Stimulated activated effector memory CD8-positive, alpha-beta T cell treated with anti-CD3 and anti-CD28 coated beads, Interleukin-12 subunit alpha, Interleukin-12 subunit beta, amount 100 ng/mL, for 72 hours (primary cell): ENCODE measurements around the gene MED12L.

Experiments
- ATAC-seq: fragments of 150-1000 bp; cut with Tn5 transposase; 2 replicates; pipeline ENCODE4 v1.10.0; 2021
- DNase-seq, 2 donors: peaks; one replicate each; pipeline ENCODE4 v3.0.0; 2021 to 2022; ENCODE audit warnings: low spot score in 2 of 2
- H3K27ac Mint-ChIP-seq: one replicate; pipeline ENCODE4 v1.8.0; 2022; ENCODE audit warnings: mild to moderate bottlenecking, mixed read lengths
- H3K36me3 Mint-ChIP-seq: one replicate; pipeline ENCODE4 v1.8.0; 2022; ENCODE audit warnings: mild to moderate bottlenecking, mixed read lengths
- H3K4me1 Mint-ChIP-seq: one replicate; pipeline ENCODE4 v1.8.0; 2022; ENCODE audit warnings: mixed read lengths
- H3K4me3 Mint-ChIP-seq: one replicate; pipeline ENCODE4 v1.8.0; 2022; ENCODE audit warnings: mild to moderate bottlenecking, mixed read lengths
- H3K9me3 Mint-ChIP-seq: one replicate; pipeline ENCODE4 v1.8.0; 2022; ENCODE audit warnings: mixed read lengths

Gene MED12L

DNA sequence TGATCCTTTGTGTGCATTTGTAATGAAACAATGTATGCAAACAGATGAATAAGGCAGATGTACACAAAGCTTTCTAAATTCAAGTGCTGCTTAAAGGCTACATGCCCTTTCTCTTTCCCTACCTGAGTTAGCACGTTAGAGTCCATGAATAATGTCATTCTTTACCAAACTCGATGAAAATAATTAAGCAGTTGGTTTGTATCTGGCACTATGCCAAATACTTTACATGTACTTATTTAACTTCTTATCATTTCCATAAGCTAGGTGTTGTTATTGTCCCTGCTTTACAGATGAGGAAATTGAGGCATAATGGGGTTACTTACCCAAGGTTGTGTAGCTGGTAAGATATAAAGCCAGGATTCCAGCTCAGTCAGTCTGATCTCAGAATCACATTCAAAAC is 115.1 kb downstream of the MED12L start:
- DNase-seq (no peak), ATAC-seq (no peak)
- Mint-ChIP-seq H3K4me3 (peak overlapping the region; percentile 76), H3K9me3 (no peaks in the 10 kb centered on the region), H3K4me1 (peaks cover 36% of the 10 kb centered on the region), H3K36me3 (peaks cover 96% of the 10 kb centered on the region), H3K27ac (peak overlapping the region; percentile 95)

DNA sequence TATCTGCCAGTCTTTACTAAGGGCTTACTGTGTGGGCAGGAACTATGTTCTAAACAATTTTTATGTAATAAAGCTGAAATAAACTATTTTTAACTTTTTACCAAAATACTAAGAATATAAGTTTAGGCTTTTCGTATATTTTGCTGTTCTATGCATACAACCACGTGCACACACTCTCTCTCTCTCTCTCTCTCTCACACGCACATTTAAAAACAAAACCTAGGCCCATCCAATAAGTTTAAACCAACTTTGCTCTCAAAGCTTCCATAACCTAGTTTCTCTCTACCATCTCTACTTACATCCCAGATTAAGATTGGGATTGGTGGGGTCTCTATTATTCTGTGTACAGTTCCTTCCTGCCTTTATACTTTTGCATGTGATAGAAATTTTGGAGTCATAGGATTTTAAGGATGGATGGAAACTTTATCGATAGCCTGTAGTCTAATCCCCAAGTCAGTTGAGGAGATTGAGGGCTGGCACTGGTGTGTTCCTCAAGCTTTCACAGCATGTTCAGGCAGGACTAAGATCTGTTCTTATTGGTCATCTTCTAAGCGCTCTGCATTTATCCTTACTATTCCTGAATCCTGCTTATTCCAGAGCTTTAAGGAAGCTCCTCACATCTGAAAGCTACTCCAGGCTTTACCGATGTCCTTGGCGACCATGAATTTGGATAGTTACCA is 115.7 kb downstream of the MED12L start:
- peaks cover 96% of the 10 kb centered on the region for H3K36me3 Mint-ChIP-seq
- H3K4me1 Mint-ChIP-seq: peaks cover 37% of the 10 kb centered on the region
- H3K27ac Mint-ChIP-seq: peak overlapping the region; percentile 95
- ATAC-seq (no peak), DNase-seq (no peak)
- no peaks in the 10 kb centered on the region for H3K9me3 Mint-ChIP-seq
- H3K4me3 Mint-ChIP-seq: peak overlapping the region; percentile 76

DNA sequence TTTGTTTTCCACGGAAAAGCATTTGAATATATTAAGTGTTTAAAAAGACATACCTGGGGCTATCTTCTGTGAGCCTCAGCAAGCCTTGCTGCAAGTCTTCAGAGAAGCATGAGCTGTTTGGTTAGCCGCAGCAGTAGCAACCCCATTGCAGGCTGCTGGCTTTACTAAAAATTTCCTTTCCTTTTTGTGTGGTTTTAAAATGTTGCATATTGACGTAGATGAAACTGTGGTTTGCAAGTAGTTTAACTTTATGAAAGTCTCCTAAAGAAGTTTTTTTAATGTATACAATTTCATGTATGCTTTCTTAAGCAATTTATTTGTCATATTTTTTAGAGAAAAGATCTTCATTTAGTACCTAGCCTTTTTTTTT is 117.6 kb downstream of the MED12L start, which contains the start of gene GPR171:
Gene GPR171, minus strand, starts transcription at position 166 of the 370 bp plus-strand sequence. CDS start 3,830 bp downstream, outside the sequence.
- peak; percentile 84 for ATAC-seq
- peaks cover 85% of the 10 kb centered on the region for H3K36me3 Mint-ChIP-seq
- peak within 1 kb of the TSS; percentile 76 for H3K4me3 Mint-ChIP-seq
- H3K27ac Mint-ChIP-seq: peak within 1 kb of the TSS; percentile 95
- peak in 1 of 2 donors; percentile 82 for DNase-seq
- H3K4me1 Mint-ChIP-seq: peaks cover 47% of the 10 kb centered on the region
- H3K9me3 Mint-ChIP-seq: no peaks in the 10 kb centered on the region

DNA sequence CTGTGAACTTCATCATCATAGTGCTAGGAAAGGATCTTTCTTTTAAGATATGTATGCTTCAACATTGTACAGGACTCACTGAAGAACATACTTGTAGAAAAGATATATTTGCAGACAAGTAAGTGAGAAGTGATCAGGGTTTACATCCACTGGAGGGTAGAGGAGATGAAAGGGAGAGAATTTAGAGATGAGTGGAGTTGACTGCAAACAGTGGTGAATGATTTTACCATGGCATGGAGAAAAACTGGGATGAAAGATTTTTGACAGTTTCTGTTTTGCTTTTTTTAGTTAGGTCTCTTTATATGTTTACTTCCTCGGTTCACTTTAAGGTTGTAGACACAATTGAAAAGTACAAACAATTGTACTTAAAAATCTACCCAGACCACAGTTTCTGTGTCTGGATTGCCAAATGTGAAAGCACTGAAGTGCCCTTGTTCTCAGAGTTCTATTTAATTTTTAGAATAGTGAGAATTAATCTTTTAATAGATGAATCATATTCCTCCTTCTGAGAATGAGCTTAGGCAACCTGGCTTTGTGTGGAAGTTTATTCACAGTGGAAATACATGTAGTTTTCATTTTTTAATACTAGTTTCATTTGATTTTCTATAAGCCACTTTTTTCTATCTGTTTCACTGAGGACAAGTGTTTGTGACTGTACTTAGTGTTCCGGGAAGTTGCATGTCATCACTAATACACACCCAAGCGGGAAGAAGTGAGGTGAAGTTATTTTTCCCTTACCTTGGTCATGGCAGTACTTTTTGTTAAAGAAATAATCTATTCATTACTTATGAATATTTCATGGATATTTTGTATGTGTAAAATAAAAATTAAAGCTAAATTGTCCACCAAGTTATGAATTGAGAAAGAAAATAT is 119.3 kb downstream of the MED12L start:
- H3K27ac Mint-ChIP-seq: peak overlapping the region; percentile 95
- DNase-seq (no peak), ATAC-seq (peak; percentile 35)
- H3K36me3 Mint-ChIP-seq: peaks cover 68% of the 10 kb centered on the region
- H3K4me3 Mint-ChIP-seq: peak overlapping the region; percentile 76
- peaks cover 48% of the 10 kb centered on the region for H3K4me1 Mint-ChIP-seq
- H3K9me3 Mint-ChIP-seq: no peaks in the 10 kb centered on the region

DNA sequence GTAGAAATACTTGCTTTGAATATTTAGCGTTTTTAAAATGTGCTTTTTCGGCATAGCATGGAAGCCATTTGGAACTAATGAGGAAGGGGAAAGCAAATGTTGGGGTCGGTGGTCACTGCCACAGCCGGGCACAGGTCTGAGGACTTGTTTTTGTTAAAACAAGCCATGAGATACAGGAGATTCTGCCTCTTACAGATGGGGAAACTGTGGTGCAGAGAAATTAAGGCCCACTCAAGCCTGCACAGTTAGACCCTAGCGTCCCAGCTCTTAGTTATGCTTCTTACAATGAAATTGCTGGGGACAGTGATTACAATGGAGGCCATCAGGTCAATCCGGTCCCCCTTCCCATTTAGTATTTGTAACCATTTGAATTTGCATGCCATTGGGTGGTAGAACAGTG is 120.0 kb downstream of the MED12L start:
- Mint-ChIP-seq H3K9me3 (no peaks in the 10 kb centered on the region), H3K27ac (peak overlapping the region; percentile 95), H3K4me1 (peaks cover 52% of the 10 kb centered on the region), H3K36me3 (peaks cover 61% of the 10 kb centered on the region), H3K4me3 (peak overlapping the region; percentile 76)
- DNase-seq (peak in 1 of 2 donors; percentile 72), ATAC-seq (no peak)

DNA sequence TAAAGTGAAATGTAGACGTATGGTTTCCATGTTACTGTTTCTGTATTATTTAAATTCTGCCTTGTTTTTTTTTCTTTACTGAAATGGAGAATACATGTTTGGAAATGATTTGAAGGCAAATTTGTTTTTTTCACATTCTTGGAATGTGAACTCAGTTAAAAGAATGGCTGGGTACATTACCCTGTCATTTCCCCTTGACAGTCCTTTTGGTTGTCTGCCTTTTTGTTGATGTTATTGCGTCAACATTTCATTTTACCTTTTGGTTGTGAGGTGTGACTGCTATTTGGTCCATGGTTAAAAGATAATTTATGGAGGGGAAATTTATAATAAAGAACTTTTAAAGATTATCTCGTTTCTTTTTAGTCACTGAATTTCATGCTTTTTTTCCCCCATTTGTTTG is 120.7 kb downstream of the MED12L start:
- peak; percentile 47 for ATAC-seq
- Mint-ChIP-seq H3K36me3 (peaks cover 60% of the 10 kb centered on the region), H3K4me1 (peaks cover 58% of the 10 kb centered on the region), H3K27ac (peak overlapping the region; percentile 95), H3K9me3 (no peaks in the 10 kb centered on the region), H3K4me3 (peak overlapping the region; percentile 76)
- DNase-seq: no peak

DNA sequence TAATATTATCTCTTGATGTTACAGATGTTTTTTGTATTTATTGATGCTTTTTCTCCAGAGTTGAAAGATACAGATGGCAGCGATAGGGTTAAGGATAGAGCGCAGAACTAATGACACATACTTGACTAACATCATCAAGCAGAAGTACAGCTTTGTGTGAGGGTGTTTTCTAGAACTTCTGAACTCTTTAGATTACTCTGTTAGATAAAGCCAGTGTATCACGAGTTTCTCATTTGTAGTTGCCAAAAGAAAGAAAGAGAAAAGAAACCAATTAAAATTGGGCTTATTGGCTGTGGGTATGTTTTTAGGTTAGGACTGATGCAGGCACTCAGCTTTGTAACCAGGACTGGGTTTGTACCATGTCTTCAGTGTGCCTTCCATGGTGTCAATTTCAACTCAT is 124.2 kb downstream of the MED12L start:
- Mint-ChIP-seq H3K36me3 (peaks cover 32% of the 10 kb centered on the region), H3K4me3 (peak overlapping the region; percentile 52), H3K9me3 (no peaks in the 10 kb centered on the region), H3K4me1 (peaks cover 67% of the 10 kb centered on the region), H3K27ac (peak overlapping the region; percentile 95)
- ATAC-seq (peak; percentile 89), DNase-seq (no peak)

DNA sequence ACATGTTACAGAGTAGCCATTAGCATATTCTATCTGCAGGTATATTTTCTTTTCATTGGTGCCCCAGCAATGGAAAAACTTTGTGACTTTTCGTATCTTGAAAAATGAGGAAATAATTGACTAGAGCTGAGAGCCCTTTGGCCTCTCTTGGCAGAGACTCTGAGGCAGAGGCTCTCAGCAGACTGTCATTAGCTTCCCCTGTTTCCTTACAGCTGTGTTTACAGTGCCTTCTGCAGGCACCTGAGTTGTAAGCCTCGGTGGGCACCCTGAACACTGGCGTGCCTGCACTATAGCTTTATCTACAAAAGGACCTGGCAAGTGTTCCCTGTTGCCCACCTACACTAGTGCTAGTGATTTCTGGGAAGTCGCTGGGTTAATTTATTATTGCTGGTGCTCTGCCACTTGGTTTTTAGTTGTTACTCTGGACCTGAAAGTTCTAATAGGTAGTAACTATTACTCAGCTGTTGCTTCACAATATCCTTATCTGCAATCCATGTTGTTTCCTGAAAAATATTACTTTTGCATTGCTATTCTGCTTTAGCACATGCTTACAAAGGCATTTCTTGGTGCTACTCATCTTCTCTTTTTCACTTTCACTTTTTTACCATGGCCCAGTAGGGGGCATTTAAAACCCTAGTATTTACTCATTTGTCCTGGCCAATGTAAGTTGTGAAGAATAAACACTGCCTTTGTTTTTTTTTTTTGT is 125.4 kb downstream of the MED12L start:
- H3K36me3 Mint-ChIP-seq: peaks cover 20% of the 10 kb centered on the region
- no peak for DNase-seq
- H3K27ac Mint-ChIP-seq: peak overlapping the region; percentile 95
- peak overlapping the region; percentile 52 for H3K4me3 Mint-ChIP-seq
- peaks cover 63% of the 10 kb centered on the region for H3K4me1 Mint-ChIP-seq
- ATAC-seq: no peak
- no peaks in the 10 kb centered on the region for H3K9me3 Mint-ChIP-seq

DNA sequence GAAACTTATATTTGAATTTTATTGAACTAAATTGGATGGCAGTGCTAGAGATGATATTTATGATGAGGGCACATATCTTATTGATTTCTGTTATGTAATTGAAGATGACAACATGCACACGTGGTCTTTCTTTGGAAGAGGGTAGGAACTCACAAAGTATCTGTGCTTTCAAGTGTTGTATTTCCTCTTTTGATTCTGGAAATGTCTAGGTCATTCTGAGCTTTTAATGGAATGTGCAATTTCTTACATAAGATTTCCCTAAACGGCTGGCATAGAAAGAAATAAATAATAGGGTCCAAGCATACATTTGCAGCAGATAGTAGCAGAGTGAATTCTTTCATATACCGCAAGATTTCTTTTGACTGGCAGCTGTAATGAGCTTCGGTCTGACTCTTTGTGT is 127.7 kb downstream of the MED12L start:
- H3K27ac Mint-ChIP-seq: no peak overlapping the region
- H3K9me3 Mint-ChIP-seq: no peaks in the 10 kb centered on the region
- ATAC-seq (no peak), DNase-seq (no peak)
- H3K36me3 Mint-ChIP-seq: peaks cover 8% of the 10 kb centered on the region
- H3K4me1 Mint-ChIP-seq: peaks cover 55% of the 10 kb centered on the region
- H3K4me3 Mint-ChIP-seq: no peak overlapping the region

DNA sequence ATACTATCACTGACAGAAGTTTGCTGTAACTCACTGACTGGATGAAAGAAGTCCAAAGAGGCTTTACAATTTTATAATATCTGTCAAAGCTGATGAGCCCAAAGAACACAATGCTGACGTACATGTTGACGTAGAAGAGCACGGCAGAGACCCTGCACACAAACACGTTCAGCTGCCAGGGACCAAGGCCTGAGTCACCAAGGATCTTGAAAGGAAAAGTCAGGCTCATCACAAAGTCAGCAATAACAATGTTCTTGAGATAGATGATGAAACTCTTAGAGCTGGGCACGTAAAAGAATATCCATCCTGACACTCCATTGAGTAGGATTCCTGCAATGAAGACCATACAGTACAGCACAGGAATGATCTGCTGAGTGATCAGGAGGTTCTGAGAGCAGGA is 128.4 kb downstream of the MED12L start:
- Mint-ChIP-seq H3K4me3 (no peak overlapping the region), H3K27ac (no peak overlapping the region), H3K36me3 (peaks cover 8% of the 10 kb centered on the region), H3K4me1 (peaks cover 49% of the 10 kb centered on the region), H3K9me3 (no peaks in the 10 kb centered on the region)
- no peak for DNase-seq
- no peak for ATAC-seq

DNA sequence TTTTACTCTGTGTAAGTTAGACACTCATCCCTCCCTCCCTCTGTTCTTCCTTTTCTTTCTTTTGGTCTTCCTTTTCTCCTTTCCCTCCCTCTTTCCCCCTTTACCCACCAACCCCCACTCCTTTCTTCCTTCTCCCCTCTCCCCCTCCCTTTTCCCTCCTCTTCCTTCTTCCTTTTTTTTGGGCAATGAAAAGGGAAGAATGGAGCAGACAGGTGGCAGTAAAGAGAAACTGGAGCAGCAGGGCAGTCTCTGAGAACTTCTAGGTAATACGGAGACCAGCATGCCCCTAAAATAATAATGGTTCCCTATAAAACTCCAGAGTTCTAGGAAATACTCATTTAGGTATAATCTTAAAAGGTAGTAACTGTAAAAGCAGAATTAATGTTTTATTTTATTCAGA is 129.0 kb downstream of the MED12L start:
- Mint-ChIP-seq H3K36me3 (peaks cover 8% of the 10 kb centered on the region), H3K27ac (no peak overlapping the region), H3K4me3 (no peak overlapping the region), H3K9me3 (no peaks in the 10 kb centered on the region), H3K4me1 (peaks cover 50% of the 10 kb centered on the region)
- DNase-seq (no peak), ATAC-seq (no peak)

DNA sequence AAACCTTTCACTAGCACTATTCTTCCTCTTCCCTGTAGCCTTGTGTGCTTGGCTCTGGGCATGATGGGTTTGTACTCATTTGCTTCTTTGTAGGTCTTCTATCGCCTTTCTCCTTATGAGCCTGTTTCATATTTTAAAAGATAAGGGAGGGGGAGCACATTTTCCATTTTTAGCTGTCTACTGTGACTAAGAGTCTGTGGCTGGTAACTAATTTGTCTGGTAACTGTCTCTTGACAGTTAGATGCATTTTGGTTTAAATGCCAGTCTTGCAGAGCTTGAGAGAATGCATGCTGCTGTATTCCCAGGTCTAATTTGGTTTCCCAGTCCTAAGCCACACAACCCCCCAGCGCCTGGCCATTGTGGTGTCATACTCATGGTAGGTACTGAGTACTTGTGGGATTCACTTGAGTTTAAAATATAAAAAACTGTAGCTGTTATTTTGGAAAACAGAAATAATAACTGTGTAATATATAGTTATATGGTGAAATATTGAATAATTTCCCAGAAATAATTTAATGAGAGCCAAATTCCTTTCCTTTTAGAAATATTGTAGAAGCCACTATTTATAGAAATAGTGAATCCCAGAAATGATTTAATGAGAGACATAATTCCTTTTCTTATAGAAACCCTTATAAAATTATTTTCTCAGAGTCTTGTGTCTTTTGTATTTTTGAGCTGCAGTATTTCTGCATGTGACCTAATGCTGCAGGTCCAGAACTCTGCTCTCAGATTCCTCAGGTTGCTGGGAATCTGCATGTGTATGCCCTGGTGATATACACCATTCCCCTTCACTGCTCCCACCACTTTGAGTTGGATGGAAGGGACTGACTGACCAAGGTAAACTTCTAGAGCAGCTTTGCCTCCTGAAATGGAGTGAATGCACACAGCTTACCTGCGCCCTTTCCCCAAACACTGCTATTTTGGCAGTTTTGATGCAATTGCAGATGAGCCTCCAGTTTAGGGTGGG is 131.5 kb downstream of the MED12L start:
- Mint-ChIP-seq H3K4me3 (no peak overlapping the region), H3K9me3 (peaks cover 6% of the 10 kb centered on the region), H3K27ac (no peak overlapping the region), H3K4me1 (peaks cover 32% of the 10 kb centered on the region), H3K36me3 (no peaks in the 10 kb centered on the region)
- ATAC-seq (peak; percentile 71), DNase-seq (no peak)

DNA sequence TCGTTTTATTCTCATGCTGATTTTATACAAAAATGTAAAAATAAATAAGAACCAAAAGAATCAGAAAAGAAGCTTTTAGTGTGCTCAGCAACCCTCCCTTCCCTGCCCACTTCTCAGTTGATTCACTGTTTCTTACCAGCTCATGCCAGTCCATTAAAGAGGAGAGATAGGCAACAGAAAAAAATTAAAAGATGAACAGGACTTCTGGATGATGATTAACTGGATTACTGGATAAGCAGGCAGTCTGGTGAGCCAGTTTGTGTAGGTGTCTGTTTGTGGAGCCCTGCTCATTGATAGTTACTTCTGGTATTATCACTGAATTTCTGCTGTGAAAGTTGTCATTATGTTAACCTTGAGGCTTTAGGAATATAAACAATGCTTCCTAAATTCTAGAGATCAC is 132.7 kb downstream of the MED12L start:
- DNase-seq: no peak
- no peak overlapping the region for H3K4me3 Mint-ChIP-seq
- no peaks in the 10 kb centered on the region for H3K36me3 Mint-ChIP-seq
- no peak for ATAC-seq
- no peak overlapping the region for H3K27ac Mint-ChIP-seq
- H3K4me1 Mint-ChIP-seq: peaks cover 32% of the 10 kb centered on the region
- peaks cover 11% of the 10 kb centered on the region for H3K9me3 Mint-ChIP-seq

DNA sequence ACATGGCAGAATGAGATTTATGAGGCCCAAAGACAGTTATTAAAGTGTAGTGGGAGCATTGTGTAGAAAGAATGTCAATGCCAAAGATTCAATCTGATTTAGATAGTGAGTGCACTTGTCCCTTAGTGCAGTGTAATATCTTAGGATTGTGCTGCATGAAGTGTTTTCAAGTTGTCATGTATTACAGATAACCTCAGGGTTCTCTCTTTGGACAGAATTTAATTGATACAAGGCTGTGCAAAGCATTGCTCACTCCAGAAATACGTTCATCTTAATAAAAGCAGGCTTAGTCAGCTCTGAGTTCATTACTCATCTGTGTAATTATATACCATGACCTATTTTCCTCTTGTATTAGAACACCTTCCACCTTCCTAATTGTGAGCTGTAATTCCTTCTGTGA is 133.6 kb downstream of the MED12L start:
- Mint-ChIP-seq H3K4me3 (no peak overlapping the region), H3K27ac (no peak overlapping the region), H3K9me3 (peaks cover 13% of the 10 kb centered on the region), H3K36me3 (no peaks in the 10 kb centered on the region), H3K4me1 (peaks cover 33% of the 10 kb centered on the region)
- no peak for DNase-seq
- peak; percentile 97 for ATAC-seq
